ENCODE data around the gene FUBP3. TPM values are rescaled to one million over a fixed set of nuclear protein-coding genes. Genes with fewer than 3 reads are reported as not detected.
A peak's percentile ranks its signal among the peaks of the same experiment; 100 is the strongest.

Gene FUBP3
- total and polyA plus RNA-seq, 8 donors: 17.0 to 27.8 (median 23.6) TPM

DNA sequence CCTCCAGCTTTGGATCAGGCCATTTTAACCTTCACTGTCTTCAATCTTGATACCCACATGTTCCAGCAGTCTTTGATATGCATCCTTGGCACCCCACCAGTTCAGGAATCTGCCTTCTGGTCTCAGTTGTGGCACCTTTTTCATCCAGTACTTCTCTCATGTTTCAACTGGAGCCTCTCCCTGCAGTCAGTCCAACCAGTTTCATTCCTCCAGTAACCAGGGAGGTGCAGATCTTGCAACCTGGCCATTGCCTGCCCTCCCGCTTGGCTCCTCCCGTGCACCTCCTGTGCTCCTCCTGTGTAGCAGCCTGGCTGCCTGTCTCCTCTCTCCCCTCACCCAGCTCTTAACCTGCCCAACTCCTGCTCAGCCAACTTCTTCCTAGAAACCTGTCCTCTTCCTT lies 20.2 kb downstream of the FUBP3 start:
- DNase-seq (no peak), FAIRE-seq (no peak), ATAC-seq (no peak)
- peaks cover 0 to 18% (median 3%) of the 10 kb centered on the region in 3 donors for H3K36me3 ChIP-seq
- H3K4me3 ChIP-seq: no peak overlapping the region
- intact Hi-C loops (cut with DNase I): no loop called here
- WGBS, 2 donors: 91 to 96% methylated on average over 2 of the region's 2 CpGs
- no peaks in the 10 kb centered on the region for H3K27me3 ChIP-seq
- no peaks in the 10 kb centered on the region for H3K9me3 ChIP-seq
- no peak overlapping the region for H3K27ac ChIP-seq
- no peaks in the 10 kb centered on the region for H3K4me1 ChIP-seq
- TF ChIP-seq, protein P1, sequence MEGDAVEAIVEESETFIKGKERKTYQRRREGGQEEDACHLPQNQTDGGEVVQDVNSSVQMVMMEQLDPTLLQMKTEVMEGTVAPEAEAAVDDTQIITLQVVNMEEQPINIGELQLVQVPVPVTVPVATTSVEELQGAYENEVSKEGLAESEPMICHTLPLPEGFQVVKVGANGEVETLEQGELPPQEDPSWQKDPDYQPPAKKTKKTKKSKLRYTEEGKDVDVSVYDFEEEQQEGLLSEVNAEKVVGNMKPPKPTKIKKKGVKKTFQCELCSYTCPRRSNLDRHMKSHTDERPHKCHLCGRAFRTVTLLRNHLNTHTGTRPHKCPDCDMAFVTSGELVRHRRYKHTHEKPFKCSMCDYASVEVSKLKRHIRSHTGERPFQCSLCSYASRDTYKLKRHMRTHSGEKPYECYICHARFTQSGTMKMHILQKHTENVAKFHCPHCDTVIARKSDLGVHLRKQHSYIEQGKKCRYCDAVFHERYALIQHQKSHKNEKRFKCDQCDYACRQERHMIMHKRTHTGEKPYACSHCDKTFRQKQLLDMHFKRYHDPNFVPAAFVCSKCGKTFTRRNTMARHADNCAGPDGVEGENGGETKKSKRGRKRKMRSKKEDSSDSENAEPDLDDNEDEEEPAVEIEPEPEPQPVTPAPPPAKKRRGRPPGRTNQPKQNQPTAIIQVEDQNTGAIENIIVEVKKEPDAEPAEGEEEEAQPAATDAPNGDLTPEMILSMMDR (IDR thresholded peaks at IDR 0.05): no peak

DNA sequence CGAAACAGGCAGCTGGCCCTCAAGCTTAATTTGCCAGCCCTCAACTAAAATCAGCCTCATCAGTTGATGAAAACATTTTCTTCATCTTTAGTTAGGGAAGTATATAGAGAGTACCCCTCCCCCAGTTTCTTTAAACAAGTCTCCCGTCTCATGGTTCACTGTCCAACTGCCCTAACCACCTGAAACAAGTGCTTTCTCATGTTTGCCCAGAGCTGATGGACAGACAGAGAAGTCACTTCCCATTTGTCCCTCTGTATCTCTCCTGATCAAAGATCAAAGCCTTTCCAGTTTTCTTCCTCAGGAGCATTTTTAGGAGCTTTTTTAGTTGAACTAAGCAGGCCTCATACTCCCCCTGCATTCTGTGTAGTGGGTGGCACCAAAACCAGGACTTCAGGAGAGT lies 21.7 kb downstream of the FUBP3 start:
- Histone ChIP-seq H3K27ac (no peak overlapping the region), H3K36me3 (peaks cover 0 to 10% (median 3%) of the 10 kb centered on the region in 3 donors), H3K9me3 (no peaks in the 10 kb centered on the region), H3K4me3 (no peak overlapping the region), H3K27me3 (no peaks in the 10 kb centered on the region), H3K4me1 (no peaks in the 10 kb centered on the region)
- 73 to 79% methylated on average over 2 of the region's 2 CpGs for WGBS, 2 donors
- TF ChIP-seq, protein P1 (IDR thresholded peaks at IDR 0.05): no peak
- DNase-seq: no peak
- FAIRE-seq: no peak
- intact Hi-C loops (cut with DNase I): no loop called here
- no peak for ATAC-seq

DNA sequence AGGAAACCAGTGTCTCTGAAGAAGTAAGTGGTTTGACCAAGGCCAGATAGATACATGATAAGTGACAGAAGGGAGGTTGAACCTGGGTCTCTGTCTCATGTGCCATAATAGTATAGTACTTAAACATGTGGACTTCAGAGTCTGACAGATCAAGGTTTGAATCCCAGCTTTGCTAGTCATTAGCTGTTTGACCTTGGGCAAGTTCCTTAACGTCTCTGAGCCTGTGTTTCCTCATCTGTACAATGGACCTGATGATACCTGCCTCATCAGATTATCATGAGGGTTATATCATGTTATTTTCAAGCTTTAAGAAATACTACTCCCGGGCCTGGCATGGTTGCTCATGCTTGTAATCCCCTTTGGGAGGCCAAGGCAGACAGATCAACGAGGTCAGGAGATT lies 24.9 kb downstream of the FUBP3 start:
- TF ChIP-seq, protein P1 (IDR thresholded peaks at IDR 0.05): no peak
- intact Hi-C loops (cut with DNase I): no loop called here
- Histone ChIP-seq H3K27ac (no peak overlapping the region), H3K4me3 (no peak overlapping the region), H3K27me3 (no peaks in the 10 kb centered on the region), H3K36me3 (no peaks in the 10 kb centered on the region), H3K9me3 (no peaks in the 10 kb centered on the region), H3K4me1 (no peaks in the 10 kb centered on the region)
- 83 to 87% methylated on average over 3 of the region's 3 CpGs for WGBS, 2 donors
- DNase-seq (no peak), FAIRE-seq (no peak), ATAC-seq (no peak)

DNA sequence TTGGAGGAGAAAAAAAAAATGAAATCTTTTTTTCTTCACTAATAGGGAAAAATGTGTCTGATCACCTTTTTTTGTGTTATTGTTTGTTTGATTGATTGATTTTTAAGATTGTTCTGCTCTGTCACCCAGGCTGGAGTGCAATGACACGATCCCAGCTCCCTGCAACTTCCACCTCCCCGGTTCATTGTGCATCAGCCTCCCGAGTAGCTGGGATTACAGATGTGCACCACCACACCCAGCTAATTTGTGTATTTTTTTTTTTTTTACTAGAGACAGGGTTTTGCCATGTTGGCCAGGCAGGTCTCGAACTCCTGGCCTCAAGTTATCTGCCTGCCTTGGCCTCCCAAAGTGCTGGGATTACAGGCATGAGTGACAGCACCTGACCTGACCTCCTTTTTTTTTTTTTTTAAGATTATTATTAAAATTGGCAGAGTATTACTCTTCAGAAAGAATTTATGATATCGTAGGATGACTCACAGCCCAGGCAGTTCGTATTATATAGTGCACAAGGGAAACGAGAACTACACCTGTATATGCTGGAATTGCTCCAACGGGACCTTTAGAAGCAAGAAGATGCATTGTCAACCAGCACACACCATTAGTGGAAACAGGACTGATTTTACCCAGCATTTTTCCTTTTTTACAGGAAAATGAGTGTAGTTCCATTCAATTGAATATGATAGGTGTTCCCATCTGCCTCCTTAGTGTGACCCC lies 27.7 kb downstream of the FUBP3 start:
- 74 to 78% methylated on average over 8 of the region's 8 CpGs for WGBS, 2 donors
- Histone ChIP-seq H3K36me3 (no peaks in the 10 kb centered on the region), H3K27me3 (no peaks in the 10 kb centered on the region), H3K27ac (no peak overlapping the region), H3K9me3 (no peaks in the 10 kb centered on the region), H3K4me1 (no peaks in the 10 kb centered on the region), H3K4me3 (no peak overlapping the region)
- intact Hi-C loops (cut with DNase I): no loop called here
- no peak for FAIRE-seq
- TF ChIP-seq, protein P1 (IDR thresholded peaks at IDR 0.05): no peak
- no peak for DNase-seq
- ATAC-seq: peak in 1 of 4 donors; percentile 31

DNA sequence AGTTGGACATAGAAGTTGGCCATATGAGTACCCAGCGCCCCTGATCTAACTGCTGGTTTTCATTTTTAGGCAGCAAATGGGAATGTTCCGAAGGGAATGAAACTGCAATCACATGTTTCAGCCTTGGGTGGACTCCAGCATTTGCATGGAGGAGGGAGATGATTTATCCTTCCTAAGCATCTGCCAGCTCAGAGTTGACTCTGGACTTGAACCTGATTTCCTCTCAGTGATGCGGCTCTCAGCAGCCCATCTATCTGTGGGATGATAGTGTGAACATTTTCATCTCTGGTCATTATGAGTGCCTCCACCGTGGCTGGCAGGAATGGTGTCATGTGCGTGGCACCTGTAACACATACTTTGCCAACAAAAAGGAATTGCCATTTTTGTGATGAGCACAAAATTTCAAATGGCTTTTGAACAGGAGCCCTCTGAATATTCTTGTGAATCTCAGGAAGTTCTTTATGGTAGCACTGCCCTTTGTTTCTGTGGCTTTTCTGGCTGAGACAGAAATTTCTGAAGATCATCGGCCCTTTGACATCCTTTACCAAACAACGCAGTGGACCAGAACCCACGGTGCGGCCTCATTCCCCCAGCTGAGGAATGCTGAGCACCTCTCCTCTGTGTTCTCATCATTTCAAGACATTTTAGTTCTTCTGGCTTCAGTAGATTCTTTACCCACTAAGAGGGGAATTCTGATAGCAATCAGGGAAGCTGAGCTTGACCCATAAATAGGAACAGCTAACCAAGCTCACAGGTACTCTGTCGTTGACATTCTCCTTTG lies 28.5 kb downstream of the FUBP3 start:
- Histone ChIP-seq H3K9me3 (no peaks in the 10 kb centered on the region), H3K36me3 (peaks cover 0 to 2% (median 0%) of the 10 kb centered on the region in 3 donors), H3K4me1 (no peaks in the 10 kb centered on the region), H3K27ac (no peak overlapping the region), H3K27me3 (no peaks in the 10 kb centered on the region), H3K4me3 (no peak overlapping the region)
- DNase-seq: no peak
- peak in 1 of 4 donors; percentile 34 for ATAC-seq
- 77 to 79% methylated on average over 10 of the region's 10 CpGs for WGBS, 2 donors
- TF ChIP-seq, protein P1 (IDR thresholded peaks at IDR 0.05): no peak
- intact Hi-C loops (cut with DNase I): no loop called here
- FAIRE-seq: no peak

All from pancreas (tissue), 10 donors.